Lower leg skin (tissue), 4 donors: Measurements from ENCODE around the gene MAIP1. TPM values are rescaled to one million over a fixed set of nuclear protein-coding genes. Genes with fewer than 3 reads are reported as not detected.

Source experiments
- DNase-seq, 2 donors: peaks; one replicate each; pipeline ENCODE4 v3.0.0-alpha.2; 2019; ENCODE audit warnings: low spot score in 2 of 2
- H3K4me3 ChIP-seq: fragments of 200-600 bp; sonication (generic); 2 replicates; pipeline ENCODE4 v1.5.1; 2017; ENCODE audit warnings: mild to moderate bottlenecking, low read depth; ENCODE audit not compliant: poor library complexity, severe bottlenecking
- POLR2A ChIP-seq, 2 donors: fragments of 450-650 bp; IDR thresholded peaks; one replicate each; pipeline ENCODE4 v1.6.1; 2016 to 2017; ENCODE audit warnings: antibody characterized with exemption in 2 of 2, mild to moderate bottlenecking in 1 of 2, moderate library complexity in 1 of 2
- WGBS, 2 donors: methylation state at CpG; one replicate each; pipeline ENCODE4 v1.1.5; 2018; 5-methylcytosine and 5-hydroxymethylcytosine counted together
- intact Hi-C: fragments of 100-400 bp; cut with DNase I; formaldehyde crosslinking; loops from one replicate; pipeline ENCODE4 v1.15.0; 2023; ENCODE audit warnings: low total_unique reads
- total RNA-seq, 4 donors: library from RNA; depleted of rRNA; stranded (reverse); fragments of >200 nt; gene quantifications; one replicate each; pipeline ENCODE4 v1.1.0, GENCODE V29; 2016
- TF ChIP-seq, protein P1 (sequence below), 3 donors: fragments of 450-650 bp; IDR thresholded peaks; one replicate each; pipeline ENCODE4 v1.5.1; 2016; ENCODE audit warnings: antibody characterized with exemption in 3 of 3, mild to moderate bottlenecking in 3 of 3, moderate library complexity in 2 of 3

The MAIP1 gene
- total RNA-seq, 4 donors from 2014 or later = 20.9 to 23.7 (median 22.3) TPM

DNA sequence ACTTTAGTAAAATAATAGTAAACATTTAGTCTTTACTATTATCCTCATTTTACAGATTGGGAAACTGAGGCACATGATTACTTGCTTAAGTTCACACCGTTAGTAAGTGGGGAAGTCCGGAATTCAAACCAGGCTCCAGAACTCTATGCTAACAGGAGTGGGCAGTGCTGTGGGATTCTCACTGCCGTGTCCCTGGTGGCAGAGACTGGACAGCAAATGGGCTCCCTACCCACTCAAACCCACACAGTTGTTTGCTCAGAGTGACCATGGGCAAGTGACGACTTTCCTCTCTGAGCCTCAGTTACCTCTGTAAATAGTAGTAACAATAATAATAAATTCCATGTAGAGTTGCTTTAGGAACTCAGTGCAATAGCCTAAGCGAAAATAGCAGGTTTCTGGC, 24.0 kb downstream of the MAIP1 start:
- 65 to 78% methylated on average over 5 of the region's 5 CpGs for WGBS, 2 donors
- H3K4me3 ChIP-seq = no peak overlapping the region
- TF ChIP-seq, protein P1, sequence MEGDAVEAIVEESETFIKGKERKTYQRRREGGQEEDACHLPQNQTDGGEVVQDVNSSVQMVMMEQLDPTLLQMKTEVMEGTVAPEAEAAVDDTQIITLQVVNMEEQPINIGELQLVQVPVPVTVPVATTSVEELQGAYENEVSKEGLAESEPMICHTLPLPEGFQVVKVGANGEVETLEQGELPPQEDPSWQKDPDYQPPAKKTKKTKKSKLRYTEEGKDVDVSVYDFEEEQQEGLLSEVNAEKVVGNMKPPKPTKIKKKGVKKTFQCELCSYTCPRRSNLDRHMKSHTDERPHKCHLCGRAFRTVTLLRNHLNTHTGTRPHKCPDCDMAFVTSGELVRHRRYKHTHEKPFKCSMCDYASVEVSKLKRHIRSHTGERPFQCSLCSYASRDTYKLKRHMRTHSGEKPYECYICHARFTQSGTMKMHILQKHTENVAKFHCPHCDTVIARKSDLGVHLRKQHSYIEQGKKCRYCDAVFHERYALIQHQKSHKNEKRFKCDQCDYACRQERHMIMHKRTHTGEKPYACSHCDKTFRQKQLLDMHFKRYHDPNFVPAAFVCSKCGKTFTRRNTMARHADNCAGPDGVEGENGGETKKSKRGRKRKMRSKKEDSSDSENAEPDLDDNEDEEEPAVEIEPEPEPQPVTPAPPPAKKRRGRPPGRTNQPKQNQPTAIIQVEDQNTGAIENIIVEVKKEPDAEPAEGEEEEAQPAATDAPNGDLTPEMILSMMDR (IDR thresholded peaks at IDR 0.05) = no peak
- TF ChIP-seq POLR2A (IDR thresholded peaks at IDR 0.05) = no peak
- no peak for DNase-seq
- intact Hi-C loops = no loop called here

DNA sequence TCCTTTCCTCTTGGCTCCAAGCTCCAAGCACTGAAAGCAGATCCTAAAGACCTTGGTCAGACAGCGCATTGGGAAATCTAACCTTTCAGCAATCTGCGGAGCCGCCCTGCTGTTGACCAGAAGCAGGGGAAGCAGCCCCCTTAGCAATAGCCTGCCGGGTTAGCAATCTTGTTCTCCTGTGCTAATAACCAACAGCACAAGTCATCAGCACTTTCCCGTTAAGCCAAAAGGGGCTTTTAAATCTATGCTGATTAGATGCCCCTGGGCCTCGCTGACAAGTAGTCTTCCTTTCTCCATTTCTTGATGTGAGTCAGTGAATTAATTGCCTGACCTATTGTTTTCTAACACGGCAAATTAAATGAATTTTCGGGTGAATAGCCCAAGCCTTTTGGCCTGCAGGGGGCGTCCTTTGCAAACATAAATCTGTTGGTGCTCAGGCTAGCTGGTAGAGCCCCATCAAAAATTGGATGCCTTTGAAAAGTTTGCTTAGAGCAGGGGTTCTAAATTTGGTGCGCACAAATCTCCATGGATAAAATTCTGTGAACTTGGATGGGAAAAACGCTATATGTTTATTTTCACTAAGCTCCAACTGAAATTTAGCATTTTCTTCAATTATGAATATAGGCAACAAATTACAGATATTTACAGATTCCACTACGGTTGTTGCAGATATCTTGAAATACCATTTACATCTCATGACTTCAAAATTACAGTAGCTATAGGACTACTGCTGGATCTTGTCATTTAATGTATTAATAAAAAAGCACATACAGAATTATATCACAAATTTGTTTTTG, 24.6 kb downstream of the MAIP1 start:
- DNase-seq = peak; percentile 81 to 97
- intact Hi-C loops = loop anchor here (5.0 kb wide), 1 partner anchor 502 kb away; no protein-coding TSS in a partner anchor
- TF ChIP-seq, protein P1 (IDR thresholded peaks at IDR 0.05) = peak in 1 of 3 donors; percentile 86
- TF ChIP-seq POLR2A (IDR thresholded peaks at IDR 0.05) = no peak
- 16 to 23% methylated on average over 12 of the region's 12 CpGs for WGBS, 2 donors
- no peak overlapping the region for H3K4me3 ChIP-seq

DNA sequence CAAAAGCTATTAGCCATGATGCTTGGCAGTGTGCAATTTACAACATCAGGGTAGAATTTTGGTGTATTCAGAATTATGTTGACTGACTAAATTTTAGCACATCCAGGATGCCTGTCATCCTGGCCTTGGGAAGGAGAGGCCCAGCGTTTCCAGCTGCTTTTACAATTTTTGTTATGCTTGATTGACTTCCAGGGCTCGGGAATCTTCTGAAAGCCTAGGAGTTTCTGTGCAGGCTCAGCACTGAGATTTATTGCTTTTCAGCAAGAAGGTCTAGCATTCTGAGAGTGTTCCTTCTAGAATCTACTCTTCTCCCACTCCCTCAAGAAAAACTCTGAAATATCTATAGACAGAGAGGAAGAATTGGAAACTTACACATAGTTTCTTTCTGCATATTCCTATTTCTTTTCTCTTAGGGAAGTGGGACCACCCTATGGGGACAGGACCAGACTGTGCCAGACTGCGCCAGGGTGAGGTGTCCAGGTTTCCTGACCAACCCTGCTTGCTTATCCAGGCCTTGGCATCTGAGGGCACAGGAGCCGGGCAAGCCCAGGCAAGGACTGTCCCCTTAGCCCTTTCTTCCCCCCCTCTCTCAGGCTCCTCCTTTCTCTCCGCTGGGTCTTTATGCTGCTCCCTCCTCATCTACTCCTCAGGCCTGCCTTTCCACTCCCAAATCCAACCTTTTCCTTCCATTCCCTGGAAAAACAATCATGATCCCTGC, 26.9 kb downstream of the MAIP1 start:
- WGBS, 2 donors = 69 to 89% methylated on average over 5 of the region's 5 CpGs
- TF ChIP-seq, protein P1 (IDR thresholded peaks at IDR 0.05) = no peak
- TF ChIP-seq POLR2A (IDR thresholded peaks at IDR 0.05) = no peak
- no peak overlapping the region for H3K4me3 ChIP-seq
- DNase-seq = no peak
- intact Hi-C loops = loop anchor here (5.0 kb wide), 1 partner anchor 500 kb away; no protein-coding TSS in a partner anchor

DNA sequence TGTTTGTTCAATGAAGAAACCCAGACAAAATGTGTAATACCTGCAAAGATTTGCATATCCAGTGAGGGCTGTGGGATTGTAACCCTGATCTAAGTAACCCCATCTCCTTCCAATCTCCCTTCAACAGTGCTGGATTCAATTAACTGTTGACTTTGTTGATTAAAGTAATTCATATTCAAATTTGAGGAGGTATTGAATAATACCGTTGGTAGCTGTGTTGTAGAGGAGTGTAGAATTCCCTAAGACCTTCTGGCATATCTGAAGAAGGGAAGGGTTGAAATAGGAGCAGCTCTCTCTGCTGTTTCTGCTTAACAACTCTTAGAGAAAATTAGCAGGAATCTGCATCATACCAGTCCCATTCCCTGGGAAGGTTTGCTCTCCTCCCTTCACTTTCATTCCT, 28.2 kb downstream of the MAIP1 start:
- WGBS, 2 donors = 53 to 63% methylated on average over 1 of the region's 1 CpG
- no peak for DNase-seq
- H3K4me3 ChIP-seq = no peak overlapping the region
- no peak for TF ChIP-seq POLR2A (IDR thresholded peaks at IDR 0.05)
- TF ChIP-seq, protein P1 (IDR thresholded peaks at IDR 0.05) = no peak
- intact Hi-C loops = loop anchor here (5.0 kb wide), 1 partner anchor 499 kb away; no protein-coding TSS in a partner anchor

DNA sequence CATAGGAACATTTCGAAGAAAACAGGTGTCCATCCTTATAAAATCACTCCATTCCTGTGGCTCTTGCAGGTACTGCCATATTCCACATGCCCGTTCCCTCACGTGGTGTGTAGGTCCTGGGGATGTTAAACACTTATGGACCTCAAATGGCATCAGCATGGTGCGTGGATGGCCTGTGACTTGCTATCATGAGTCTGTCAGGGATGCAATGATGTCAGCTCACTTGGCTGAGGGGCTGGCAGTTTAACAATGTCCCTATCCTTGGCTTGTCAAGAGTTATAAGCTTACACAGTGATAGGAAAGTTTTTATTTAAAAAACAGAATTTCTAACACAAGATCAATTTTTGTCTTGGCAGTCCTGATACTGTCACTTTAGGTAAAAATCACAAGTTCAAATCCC, 28.8 kb downstream of the MAIP1 start:
- H3K4me3 ChIP-seq = no peak overlapping the region
- no peak for TF ChIP-seq POLR2A (IDR thresholded peaks at IDR 0.05)
- TF ChIP-seq, protein P1 (IDR thresholded peaks at IDR 0.05) = no peak
- DNase-seq = no peak
- intact Hi-C loops = loop anchor here (5.0 kb wide), 1 partner anchor 498 kb away; no protein-coding TSS in a partner anchor
- WGBS, 2 donors = 78 to 79% methylated on average over 4 of the region's 4 CpGs
